ENCODE results near the gene DECR2. TPM values are rescaled to one million over a fixed set of nuclear protein-coding genes. Genes with fewer than 3 reads are reported as not detected.
"Not testable (repeated sequence)": the region's sequence is repeated elsewhere in the genome, so short reads cannot be mapped to it uniquely, and the experiment has no call there.

Gene DECR2
- total and polyA plus RNA-seq, 4 experiments from 2014 or later: 3.4 to 7.3 (median 4.6) TPM

DNA sequence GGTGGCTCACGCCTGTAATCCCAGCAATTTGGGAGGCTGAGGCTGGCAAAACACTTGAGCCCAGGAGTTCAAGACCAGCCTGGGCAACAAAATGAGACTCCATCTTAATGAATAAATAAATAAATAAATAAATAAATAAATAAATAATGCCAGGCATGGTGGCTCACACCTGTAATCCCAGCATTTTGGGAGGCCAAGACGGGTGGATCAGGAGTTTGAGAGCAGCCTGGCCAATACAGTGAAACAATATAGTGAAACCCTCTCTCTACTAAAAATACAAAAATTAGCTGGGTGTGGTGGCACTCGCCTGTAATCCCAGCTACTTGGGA lies 13.4 kb downstream of the DECR2 start:
- H3K27ac ChIP-seq (ENCODE audit: low read depth, low read length); H3K4me1 ChIP-seq (ENCODE audit: insufficient read depth, low read length); H3K4me3 ChIP-seq (ENCODE audit: low read length in 2 of 2); H3K27me3 ChIP-seq (ENCODE audit: insufficient read depth, low read length); H3K9me3 Mint-ChIP-seq; intact Hi-C loops (cut with micrococcal nuclease); H3K27me3 Mint-ChIP-seq; DNase-seq; H3K9me3 ChIP-seq (ENCODE audit: control insufficient read depth in 1 of 2, low read length in 2 of 2); H3K36me3 ChIP-seq (ENCODE audit: insufficient read depth, low read length); H3K4me1 Mint-ChIP-seq; H3K36me3 Mint-ChIP-seq; POLR2A ChIA-PET (ENCODE audit: partially characterized antibody); H3K27ac Mint-ChIP-seq; CTCF ChIA-PET (ENCODE audit: partially characterized antibody); H3K4me3 Mint-ChIP-seq: not testable (repeated sequence)

DNA sequence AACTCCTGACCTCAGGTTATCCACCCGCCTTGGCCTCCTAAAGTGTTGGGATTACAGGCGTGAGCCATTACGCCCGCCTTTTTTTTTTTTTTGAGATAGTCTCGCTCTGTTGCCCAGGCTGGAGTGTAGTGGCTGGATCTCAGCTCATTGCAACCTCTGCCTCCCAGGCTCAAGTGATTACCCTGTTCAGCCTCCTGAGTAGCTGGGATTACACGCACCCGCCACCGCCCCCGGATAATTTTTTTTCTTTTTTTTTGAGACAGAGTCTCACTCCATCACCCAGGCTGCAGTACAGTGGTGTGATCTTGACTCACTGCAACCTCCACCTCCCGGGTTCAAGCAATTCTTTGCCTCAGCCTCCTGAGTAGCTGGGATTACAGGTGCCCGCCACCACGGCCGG lies 20.5 kb downstream of the DECR2 start:
- H3K9me3 ChIP-seq (ENCODE audit: control insufficient read depth in 1 of 2, low read length in 2 of 2); intact Hi-C loops (cut with micrococcal nuclease); H3K27me3 Mint-ChIP-seq; H3K27me3 ChIP-seq (ENCODE audit: insufficient read depth, low read length); H3K27ac Mint-ChIP-seq; H3K4me3 Mint-ChIP-seq; H3K36me3 ChIP-seq (ENCODE audit: insufficient read depth, low read length); H3K36me3 Mint-ChIP-seq; POLR2A ChIA-PET (ENCODE audit: partially characterized antibody); H3K4me3 ChIP-seq (ENCODE audit: low read length in 2 of 2); DNase-seq; H3K9me3 Mint-ChIP-seq; CTCF ChIA-PET (ENCODE audit: partially characterized antibody); H3K27ac ChIP-seq (ENCODE audit: low read depth, low read length): not testable (repeated sequence)
- H3K4me1 ChIP-seq (ENCODE audit: insufficient read depth, low read length): peaks cover 19% of the 10 kb centered on the region
- peaks cover 7 to 23% (median 16%) of the 10 kb centered on the region in 4 donors for H3K4me1 Mint-ChIP-seq

DNA sequence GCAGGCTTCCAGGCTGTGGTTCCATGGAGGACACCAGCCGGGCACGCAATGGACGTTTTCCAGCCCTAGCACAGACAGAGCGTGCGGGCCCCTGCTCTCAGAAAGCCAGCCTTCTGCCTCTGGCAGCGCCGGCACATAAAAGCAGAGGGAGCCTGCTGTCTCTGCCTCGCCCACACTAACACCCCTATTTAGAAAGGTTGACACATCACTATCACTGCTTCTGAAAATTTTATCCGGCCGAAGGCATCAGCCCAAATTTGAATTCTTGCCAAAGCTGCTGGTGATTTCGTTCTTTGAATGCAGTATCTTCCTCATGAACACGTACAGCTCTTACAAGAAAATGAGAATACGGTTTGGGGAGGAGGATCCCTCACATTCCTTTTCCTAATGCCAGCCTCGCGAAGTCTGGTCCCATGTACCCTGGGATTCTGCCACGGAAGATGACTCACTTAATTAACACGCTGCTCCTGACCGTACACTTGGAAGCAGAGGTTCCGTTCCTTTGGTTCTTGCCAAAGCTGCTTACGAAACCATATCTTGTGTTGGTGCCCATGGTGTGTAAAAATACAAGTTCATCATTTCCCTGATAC lies 22.4 kb downstream of the DECR2 start:
- POLR2A ChIA-PET (ENCODE audit: partially characterized antibody): interaction anchor here (1.1 kb wide), 1 partner anchor 189 kb away, joined by 3 read pairs; the partner anchor contains the start of gene FAM234A
- Mint-ChIP-seq H3K9me3 (no peaks in the 10 kb centered on the region), H3K4me1 (peaks cover 20 to 41% (median 31%) of the 10 kb centered on the region in 4 donors), H3K4me3 (peak overlapping the region; percentile 77 to 90 (median 82)), H3K36me3 (no peaks in the 10 kb centered on the region), H3K27ac (peak overlapping the region; percentile 62 to 98 (median 82)), H3K27me3 (no peaks in the 10 kb centered on the region)
- CTCF ChIA-PET (ENCODE audit: partially characterized antibody): interaction anchor here (1.2 to 1.4 kb wide), 2 partner anchors 23 to 371 kb away, joined by 3 read pairs; partner anchors contain the start of genes DECR2 and POLR3K
- Histone ChIP-seq H3K27me3 (ENCODE audit: insufficient read depth, low read length) (no peaks in the 10 kb centered on the region), H3K9me3 (ENCODE audit: control insufficient read depth in 1 of 2, low read length in 2 of 2) (no peaks in the 10 kb centered on the region), H3K36me3 (ENCODE audit: insufficient read depth, low read length) (no peaks in the 10 kb centered on the region), H3K4me3 (ENCODE audit: low read length in 2 of 2) (no peak overlapping the region), H3K4me1 (ENCODE audit: insufficient read depth, low read length) (peaks cover 35% of the 10 kb centered on the region), H3K27ac (ENCODE audit: low read depth, low read length) (no peak overlapping the region)
- intact Hi-C loops (cut with micrococcal nuclease): loop anchor here (2.0 kb wide), 1 partner anchor 71 kb away; the partner anchor contains the start of gene AXIN1
- no peak for DNase-seq

DNA sequence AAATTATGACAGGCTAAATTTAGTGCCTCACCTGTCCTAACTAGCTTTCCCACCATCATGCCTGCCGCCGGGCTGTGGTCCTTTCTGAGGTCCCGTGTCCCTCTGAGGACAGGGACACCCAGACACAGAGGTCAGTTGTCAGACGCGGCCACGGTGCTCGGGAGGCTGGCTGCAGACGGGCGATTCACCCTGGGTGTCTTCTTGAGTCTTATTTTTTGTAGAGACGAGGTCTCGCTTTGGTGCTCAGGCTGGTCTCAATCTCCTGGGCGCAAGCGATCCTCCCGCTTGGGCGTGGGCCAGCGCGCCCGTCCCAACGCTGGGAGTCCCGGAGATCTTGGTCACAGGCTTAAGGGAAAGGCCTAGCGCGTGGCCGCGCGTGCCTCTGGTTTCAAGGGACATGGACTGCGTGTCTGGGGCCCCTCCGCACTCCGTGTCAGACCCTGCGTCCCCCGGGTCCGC lies 23.0 kb downstream of the DECR2 start:
- H3K36me3 ChIP-seq (ENCODE audit: insufficient read depth, low read length): no peaks in the 10 kb centered on the region
- peak overlapping the region; percentile 62 to 98 (median 82) for H3K27ac Mint-ChIP-seq
- no peaks in the 10 kb centered on the region for H3K9me3 ChIP-seq (ENCODE audit: control insufficient read depth in 1 of 2, low read length in 2 of 2)
- H3K4me3 ChIP-seq (ENCODE audit: low read length in 2 of 2): peak overlapping the region; percentile 65 to 83
- no peaks in the 10 kb centered on the region for H3K9me3 Mint-ChIP-seq
- H3K36me3 Mint-ChIP-seq: no peaks in the 10 kb centered on the region
- DNase-seq: no peak
- no peaks in the 10 kb centered on the region for H3K27me3 Mint-ChIP-seq
- H3K4me1 ChIP-seq (ENCODE audit: insufficient read depth, low read length): peaks cover 35% of the 10 kb centered on the region
- peak overlapping the region; percentile 80 for H3K27ac ChIP-seq (ENCODE audit: low read depth, low read length)
- intact Hi-C loops (cut with micrococcal nuclease): loop anchor here (1.0 to 2.0 kb wide), 4 partner anchors 23 to 103 kb away; partner anchors contain the start of genes AXIN1, CAPN15, DECR2 and MRPL28
- peak overlapping the region; percentile 77 to 94 (median 86) for H3K4me3 Mint-ChIP-seq
- peaks cover 20 to 41% (median 31%) of the 10 kb centered on the region in 4 donors for H3K4me1 Mint-ChIP-seq
- POLR2A ChIA-PET (ENCODE audit: partially characterized antibody): interaction anchor here (0.9 to 2.3 kb wide), 5 partner anchors 19 to 258 kb away, joined by 3 to 24 read pairs (median 4); partner anchors contain the start of genes AXIN1, CAPN15 and DECR2
- CTCF ChIA-PET (ENCODE audit: partially characterized antibody): interaction anchor here (0.6 to 1.4 kb wide), 4 partner anchors 23 to 372 kb away, joined by 3 to 4 read pairs (median 3); partner anchors contain the start of genes DECR2 and POLR3K
- no peaks in the 10 kb centered on the region for H3K27me3 ChIP-seq (ENCODE audit: insufficient read depth, low read length)

DNA sequence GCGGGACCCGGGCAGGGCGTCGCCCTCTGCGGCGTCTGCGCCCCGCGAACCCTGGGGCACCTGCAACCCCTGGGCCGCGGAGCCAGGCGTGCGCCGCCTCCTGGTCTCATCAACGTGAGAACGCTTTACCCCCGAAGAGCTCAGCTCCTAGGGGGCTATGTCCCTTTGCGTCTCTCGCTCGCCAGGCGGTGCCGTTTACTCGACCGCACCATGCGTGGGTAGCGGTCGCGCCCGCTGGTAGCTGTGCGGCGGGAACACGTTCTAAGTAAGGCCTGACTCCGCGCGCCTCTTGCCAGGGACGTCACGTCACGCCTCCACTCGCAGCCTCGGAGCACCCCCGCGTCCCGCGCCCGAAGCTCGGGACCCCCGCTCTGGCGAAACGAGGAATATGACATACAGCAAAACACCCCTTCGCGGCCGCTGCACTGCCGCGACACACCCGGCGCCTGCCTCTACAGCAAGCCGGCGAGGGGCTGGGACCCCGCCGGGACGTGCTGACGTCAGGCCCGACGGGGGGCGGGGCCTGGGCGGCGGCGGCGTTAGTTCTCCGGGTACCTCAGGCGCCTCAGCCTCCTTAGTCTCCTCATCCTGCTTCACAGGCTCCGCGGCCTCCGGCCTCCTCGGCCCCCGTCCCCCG lies 23.5 kb downstream of the DECR2 start, which contains the start of gene RAB11FIP3:
Gene RAB11FIP3 (plus strand): TSS at position 568 of the 637 bp plus-strand sequence. CDS start 358 bp downstream, outside the sequence.
- ChIA-PET POLR2A (ENCODE audit: partially characterized antibody) (interaction anchor here (0.8 to 2.3 kb wide), 9 partner anchors 19 to 259 kb away, joined by 3 to 24 read pairs (median 4); partner anchors contain the start of genes AXIN1, CAPN15, DECR2 and FAM234A), CTCF (ENCODE audit: partially characterized antibody) (interaction anchor here (0.6 to 1.4 kb wide), 4 partner anchors 24 to 372 kb away, joined by 3 to 4 read pairs (median 3); partner anchors contain the start of genes DECR2 and POLR3K)
- H3K27ac Mint-ChIP-seq: peak within 1 kb of the TSS; percentile 87 to 98 (median 93)

DNA sequence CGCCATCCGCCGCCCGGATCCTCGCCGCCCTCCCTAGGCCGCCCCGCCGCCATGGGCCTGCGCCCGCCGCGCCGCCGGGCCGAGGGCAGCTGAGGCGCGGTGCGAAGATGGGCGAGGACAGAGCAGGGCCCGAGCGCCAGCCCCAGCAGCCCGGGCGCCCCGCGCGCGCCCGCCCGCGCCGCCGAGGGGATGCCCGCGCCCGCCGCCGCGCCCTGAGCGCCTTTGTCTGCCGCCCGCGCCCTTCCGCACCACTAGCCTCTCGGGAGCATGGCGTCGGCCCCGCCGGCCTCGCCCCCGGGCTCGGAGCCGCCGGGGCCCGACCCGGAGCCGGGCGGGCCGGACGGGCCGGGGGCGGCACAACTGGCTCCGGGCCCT lies 24.0 kb downstream of the DECR2 start:
- no peaks in the 10 kb centered on the region for H3K27me3 Mint-ChIP-seq
- DNase-seq: no peak

More for the DNA sequence above, 23.5 kb downstream of the DECR2 start, which contains the start of gene RAB11FIP3:
- Mint-ChIP-seq H3K36me3 (no peaks in the 10 kb centered on the region), H3K4me1 (peaks cover 20 to 41% (median 31%) of the 10 kb centered on the region in 4 donors), H3K9me3 (no peaks in the 10 kb centered on the region), H3K4me3 (peak within 1 kb of the TSS; percentile 86 to 94 (median 90)), H3K27me3 (no peaks in the 10 kb centered on the region)
- no peaks in the 10 kb centered on the region for H3K9me3 ChIP-seq (ENCODE audit: control insufficient read depth in 1 of 2, low read length in 2 of 2)
- peak; percentile 83 to 89 (median 86) for DNase-seq
- H3K4me1 ChIP-seq (ENCODE audit: insufficient read depth, low read length): peaks cover 35% of the 10 kb centered on the region
- peak within 1 kb of the TSS; percentile 80 for H3K27ac ChIP-seq (ENCODE audit: low read depth, low read length)
- H3K4me3 ChIP-seq (ENCODE audit: low read length in 2 of 2): peak within 1 kb of the TSS; percentile 65 to 83
- intact Hi-C loops (cut with micrococcal nuclease): loop anchor here (1.0 to 2.0 kb wide), 4 partner anchors 24 to 102 kb away; partner anchors contain the start of genes AXIN1, CAPN15, DECR2 and MRPL28
- H3K27me3 ChIP-seq (ENCODE audit: insufficient read depth, low read length): no peaks in the 10 kb centered on the region
- no peaks in the 10 kb centered on the region for H3K36me3 ChIP-seq (ENCODE audit: insufficient read depth, low read length)

More for the DNA sequence above, 24.0 kb downstream of the DECR2 start:
- H3K27me3 ChIP-seq (ENCODE audit: insufficient read depth, low read length): no peaks in the 10 kb centered on the region
- Mint-ChIP-seq H3K9me3 (no peaks in the 10 kb centered on the region), H3K4me1 (peaks cover 20 to 41% (median 32%) of the 10 kb centered on the region in 4 donors), H3K36me3 (no peaks in the 10 kb centered on the region), H3K27ac (peak overlapping the region in 3 of 7 donors; percentile 88 to 98 (median 96)), H3K4me3 (peak overlapping the region; percentile 86 to 94 (median 90))
- no peaks in the 10 kb centered on the region for H3K9me3 ChIP-seq (ENCODE audit: control insufficient read depth in 1 of 2, low read length in 2 of 2)
- H3K36me3 ChIP-seq (ENCODE audit: insufficient read depth, low read length): no peaks in the 10 kb centered on the region
- POLR2A ChIA-PET (ENCODE audit: partially characterized antibody): interaction anchor here (0.8 to 2.3 kb wide), 9 partner anchors 20 to 260 kb away, joined by 3 to 24 read pairs (median 4); partner anchors contain the start of genes AXIN1, CAPN15, DECR2 and FAM234A
- CTCF ChIA-PET (ENCODE audit: partially characterized antibody): interaction anchor here (1.4 kb wide), 1 partner anchor 373 kb away, joined by 3 read pairs; the partner anchor contains the start of gene POLR3K
- peak overlapping the region; percentile 80 for H3K27ac ChIP-seq (ENCODE audit: low read depth, low read length)
- H3K4me3 ChIP-seq (ENCODE audit: low read length in 2 of 2): no peak overlapping the region
- intact Hi-C loops (cut with micrococcal nuclease): loop anchor here (1.0 to 2.0 kb wide), 4 partner anchors 24 to 102 kb away; partner anchors contain the start of genes AXIN1, CAPN15, DECR2 and MRPL28
- H3K4me1 ChIP-seq (ENCODE audit: insufficient read depth, low read length): peaks cover 35% of the 10 kb centered on the region

All from CD4-positive, alpha-beta memory T cell (primary cell).